Kidney capillary endothelial cell (primary cell): Measurements from ENCODE around the gene OTULIN.
A peak's percentile ranks its signal among the peaks of the same experiment; 100 is the strongest.

ENCODE experiments used
- DNase-seq: peaks from one replicate; pipeline ENCODE4 v3.0.0-alpha.2; 2018; ENCODE audit warnings: low spot score

OTULIN gene

GRCh38 chr5:14664270-14665100 lies at the start of gene OTULIN:
TSS of gene OTULIN (plus strand) at chr5:14664718. CDS start at chr5:14664826, 108 bp downstream.
- peak; percentile 93 for DNase-seq

DNA sequence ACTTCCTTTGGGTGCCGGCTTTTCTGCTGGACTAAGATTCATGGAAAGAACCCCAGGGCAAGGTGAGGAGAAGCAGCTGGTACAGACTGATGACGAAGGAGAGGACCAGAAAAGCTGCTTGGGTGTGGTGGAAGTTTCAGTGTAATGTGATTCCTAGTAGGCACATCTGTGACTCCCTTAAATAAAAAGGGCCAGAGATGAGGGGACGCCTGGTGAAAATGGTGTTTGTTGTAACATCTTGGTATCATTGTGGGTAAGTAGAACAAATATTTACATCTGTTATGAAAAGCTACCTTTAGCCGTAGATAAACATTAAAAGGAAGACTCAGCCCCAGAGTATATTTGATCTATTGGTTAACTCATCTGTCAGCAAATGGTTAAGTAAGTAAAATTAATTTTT lies 49.2 kb upstream of the OTULIN start:
- no peak for DNase-seq

- DNase-seq, result no peak
Observed at GRCh38 chr5:14617441-14617840, 47.1 kb upstream of the OTULIN start.

DNA sequence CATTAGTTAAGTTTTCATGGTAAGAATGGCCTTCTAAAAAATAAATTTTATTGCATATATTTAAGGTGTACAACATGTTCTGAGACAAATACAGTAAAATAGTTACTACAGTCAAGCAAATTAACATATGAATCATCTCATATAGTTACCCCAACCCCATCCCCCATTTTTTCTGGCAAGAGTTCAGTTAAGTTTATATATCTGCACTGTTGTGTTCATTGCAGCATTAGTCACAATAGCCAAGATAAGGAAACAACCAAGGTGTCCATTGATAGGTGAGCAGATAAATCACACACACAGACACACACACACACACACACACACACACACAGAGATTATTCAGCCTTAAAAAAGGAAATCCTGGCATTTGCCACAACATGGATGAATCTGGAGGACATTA lies 37.2 kb upstream of the OTULIN start:
- DNase-seq, result no peak

DNA sequence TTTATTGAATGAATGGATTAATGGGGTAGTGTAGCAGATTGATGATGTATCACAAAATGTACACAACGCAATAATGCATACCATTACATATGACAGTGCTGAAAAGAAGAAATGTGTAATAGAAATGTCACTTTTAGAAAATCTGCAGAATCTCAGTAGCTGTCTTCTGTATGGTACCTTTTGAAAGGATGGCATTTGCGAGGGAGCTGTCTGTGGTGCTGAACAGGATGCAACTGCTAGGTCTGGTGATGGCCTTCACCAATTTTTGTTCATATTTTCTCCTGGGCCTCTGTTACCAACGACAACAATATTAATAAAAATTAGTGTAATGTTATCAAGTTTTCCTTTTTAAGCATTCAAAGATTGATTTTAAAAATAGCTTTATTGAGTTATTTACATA lies 36.2 kb upstream of the OTULIN start:
- peak; percentile 55 for DNase-seq

DNA sequence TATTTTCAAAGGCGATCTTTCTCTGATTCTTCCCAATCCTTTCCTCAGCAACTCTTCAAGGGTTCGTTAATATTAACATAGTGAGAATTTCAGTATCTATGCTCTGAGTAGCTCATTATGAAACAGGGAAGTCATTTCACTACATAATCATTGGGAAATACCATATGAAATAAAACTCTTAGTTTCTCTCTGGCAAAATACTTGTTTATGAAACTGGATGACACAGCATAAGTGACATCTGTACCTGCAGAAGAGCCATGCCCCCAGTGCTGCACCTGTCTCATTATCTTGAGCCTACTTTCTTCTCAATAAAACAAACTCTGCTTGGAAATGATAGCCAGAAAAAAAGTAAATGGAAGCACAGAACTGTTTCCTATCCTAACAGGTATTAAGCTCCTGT lies 33.8 kb upstream of the OTULIN start:
- no peak for DNase-seq

GRCh38 chr5:14635656-14636055 lies 28.9 kb upstream of the OTULIN start:
- DNase-seq, result no peak

DNA sequence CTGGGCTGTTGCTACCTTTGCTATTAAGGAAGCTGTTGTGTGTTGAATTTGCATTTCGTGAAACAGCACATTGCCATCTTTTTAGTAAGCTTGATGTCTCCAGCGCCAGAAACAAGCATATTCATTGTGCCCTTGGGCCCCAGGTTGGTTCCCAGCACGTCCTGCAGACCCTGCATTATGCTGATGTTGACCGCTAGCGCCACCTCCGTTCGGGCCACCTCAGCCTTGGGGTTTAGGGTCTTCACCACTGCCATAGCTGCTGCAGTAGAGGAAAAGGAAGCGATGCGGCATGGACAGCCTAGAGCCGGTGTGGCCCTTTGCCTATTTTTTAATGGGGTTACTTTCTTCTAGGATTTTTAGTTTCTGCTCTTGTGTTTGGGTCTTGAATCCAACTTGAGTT lies 23.8 kb upstream of the OTULIN start:
- no peak for DNase-seq

- DNase-seq, result no peak
Observed at GRCh38 chr5:14644623-14645237, 19.8 kb upstream of the OTULIN start.

GRCh38 chr5:14650052-14650451 lies 14.5 kb upstream of the OTULIN start:
- DNase-seq, result no peak

GRCh38 chr5:14655146-14655741 lies 9.3 kb upstream of the OTULIN start:
- no peak for DNase-seq

GRCh38 chr5:14656898-14657297 lies 7.6 kb upstream of the OTULIN start:
- DNase-seq, result no peak

DNA sequence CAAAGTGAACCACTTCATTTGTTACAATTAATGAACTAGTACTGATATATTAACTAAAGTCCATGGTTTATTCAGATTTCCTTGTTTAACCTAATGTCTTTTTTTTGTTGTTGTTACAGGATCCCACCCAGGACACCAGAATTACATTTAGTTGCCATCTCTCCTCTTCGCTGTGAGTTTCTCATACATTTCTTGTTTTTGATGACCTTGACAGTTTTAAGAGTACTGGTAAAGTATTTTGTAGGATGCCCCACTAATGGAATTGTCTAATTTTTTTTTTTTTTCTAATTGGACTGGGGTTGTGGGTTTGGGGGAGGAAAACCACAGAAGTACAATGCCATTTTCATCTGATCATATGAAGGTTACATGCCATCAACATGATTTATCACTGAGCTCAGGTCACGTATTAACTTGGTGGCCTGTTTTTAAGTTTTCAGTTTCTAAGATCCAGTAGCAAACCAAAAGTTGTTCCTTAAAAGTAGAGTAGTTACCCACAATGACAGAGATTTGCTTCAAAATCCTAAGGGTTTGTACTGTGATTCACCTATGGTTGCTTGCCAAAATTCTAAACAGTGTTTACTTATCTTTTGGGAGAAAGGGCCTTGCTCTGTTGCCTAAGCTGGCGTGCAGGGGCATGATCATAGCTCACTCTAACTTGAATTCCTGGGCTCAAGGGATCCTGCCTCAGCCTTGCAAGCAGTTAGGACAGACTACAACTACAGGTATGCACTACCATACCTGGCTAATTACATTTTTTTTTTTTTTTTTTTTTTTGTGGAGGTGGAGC lies 4.5 kb upstream of the OTULIN start:
- DNase-seq, result no peak

DNA sequence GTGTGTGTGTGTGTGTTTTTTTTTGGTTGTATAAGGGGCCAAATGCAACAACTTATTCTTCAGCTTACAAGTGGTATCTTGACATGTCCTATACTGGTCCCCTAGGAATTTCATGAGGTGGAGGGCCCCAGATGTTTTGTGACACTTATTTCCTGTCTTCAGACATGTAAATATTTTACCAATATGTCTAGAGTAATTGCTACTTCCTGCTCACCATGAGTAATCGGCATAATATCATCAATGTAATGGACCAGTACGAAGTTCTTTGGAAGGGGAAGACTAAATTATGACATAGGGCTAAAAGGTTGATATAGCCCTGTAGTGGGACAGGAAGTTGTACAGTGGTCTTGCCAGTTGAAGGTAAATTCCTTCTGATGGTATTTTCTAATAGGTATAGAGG lies 3.7 kb upstream of the OTULIN start:
- peak; percentile 52 for DNase-seq

DNA sequence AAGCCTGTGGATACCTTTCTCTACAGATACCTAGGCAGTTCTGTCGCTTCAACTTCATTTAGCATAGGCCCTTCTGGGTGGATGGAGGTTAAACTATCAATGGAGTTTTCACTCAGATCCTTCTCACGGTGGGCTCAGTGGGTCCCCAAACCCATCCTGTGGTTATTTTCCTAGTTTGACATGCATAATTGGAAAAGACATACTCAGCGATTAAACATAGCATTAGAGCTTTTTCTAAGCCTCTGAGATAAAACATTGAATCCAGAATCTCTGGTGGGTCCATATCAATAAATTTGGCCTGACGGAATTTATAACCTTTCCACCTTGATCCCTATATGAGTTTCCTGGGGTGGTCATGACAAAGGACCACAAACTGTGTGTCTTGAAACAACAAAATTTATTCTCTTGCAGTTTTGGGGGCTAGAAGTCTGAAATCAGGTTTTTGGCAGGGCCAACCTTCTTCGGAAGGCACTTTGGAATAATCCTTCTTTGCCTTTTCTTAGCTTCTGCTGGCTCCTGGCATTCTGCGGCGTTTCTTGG lies 1.7 kb upstream of the OTULIN start:
- DNase-seq, result no peak

DNA sequence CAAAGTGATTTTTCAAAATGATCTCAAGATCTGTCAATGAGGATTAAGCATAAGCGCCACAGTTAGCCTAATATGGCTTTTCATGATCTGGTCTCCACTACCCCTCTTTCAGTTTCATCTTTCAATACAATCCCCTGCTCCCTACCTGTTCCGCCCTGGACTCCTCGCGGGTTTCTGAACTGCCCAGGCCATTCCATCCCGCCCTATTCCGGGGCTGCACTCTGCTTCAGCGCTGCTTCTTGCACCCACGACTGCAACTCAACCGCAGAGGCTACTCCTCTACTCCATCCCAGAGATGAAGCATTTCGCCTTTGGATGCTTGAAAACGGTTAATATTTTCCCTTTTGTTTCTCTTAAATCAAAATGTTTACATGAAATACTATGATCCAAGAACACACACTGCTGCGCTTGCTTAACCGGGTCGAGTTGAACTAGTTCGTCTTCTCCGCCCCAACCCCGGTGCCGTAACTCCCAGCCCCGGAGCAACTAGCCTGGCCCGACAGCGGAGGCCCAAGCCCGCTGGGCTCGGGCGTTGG lies 716 bp upstream of the OTULIN start:
- DNase-seq, result no peak

- DNase-seq, result no peak
Observed at GRCh38 chr5:14665101-14665822, 744 bp downstream of the OTULIN start.

DNA sequence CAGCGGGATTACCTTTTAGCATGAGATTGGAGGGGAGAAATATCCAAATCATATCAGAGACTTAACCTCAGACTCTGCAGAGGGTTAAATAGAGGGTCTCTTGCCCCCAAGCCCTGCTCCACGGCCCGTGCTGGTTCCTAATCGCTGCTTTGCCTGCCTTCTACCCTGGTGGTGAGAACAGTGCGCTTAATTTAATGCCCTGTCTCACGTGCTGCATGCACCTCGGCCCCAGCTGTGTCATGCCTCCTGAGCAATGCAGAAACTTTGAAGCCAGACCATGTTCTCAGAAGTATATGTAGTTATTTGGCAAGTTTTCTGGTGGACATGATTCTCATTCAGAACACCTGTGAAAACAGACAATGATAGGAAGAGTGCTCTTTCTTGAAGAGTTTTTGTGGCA lies 1.4 kb downstream of the OTULIN start:
- DNase-seq, result no peak

- DNase-seq, result no peak
Observed at GRCh38 chr5:14666357-14666756, 1.8 kb downstream of the OTULIN start.

DNA sequence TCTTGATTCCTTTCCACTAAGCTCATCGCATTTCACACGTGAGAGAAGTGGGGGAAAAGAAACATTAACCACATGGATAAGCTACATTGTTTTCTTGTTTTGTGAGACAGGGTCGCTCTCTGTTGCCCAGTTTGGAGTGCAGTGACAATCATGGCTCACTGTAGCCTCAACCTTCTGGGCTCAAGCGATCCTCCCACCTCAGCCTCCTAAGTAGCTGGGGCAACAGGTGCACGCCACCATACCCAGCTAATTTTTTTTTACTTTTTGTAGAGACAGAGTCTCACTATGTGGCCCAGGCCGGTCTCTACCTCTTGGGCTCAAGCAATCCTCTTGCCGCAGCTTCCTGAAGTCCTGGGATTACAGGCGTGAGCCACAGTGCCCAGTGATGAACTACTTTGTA lies 2.8 kb downstream of the OTULIN start:
- no peak for DNase-seq

DNA sequence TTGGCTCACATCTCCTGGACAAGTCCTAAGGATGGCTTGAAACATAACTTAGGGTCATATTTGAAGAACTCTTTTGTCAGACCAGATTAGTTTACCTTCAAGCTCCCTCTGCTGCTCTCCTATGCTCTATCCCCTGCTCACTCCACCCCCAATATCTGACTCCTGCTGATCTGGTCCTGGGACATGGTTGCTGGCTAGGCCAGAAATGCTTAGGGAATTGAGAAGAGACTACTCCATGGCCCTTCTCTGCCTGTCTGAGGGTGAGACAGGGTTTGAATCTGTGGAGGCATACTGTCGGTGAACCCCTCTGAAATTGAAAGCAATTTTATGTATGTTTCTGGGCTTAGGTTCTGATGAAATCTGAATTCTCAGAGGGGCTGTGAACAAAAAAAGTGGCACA lies 3.3 kb downstream of the OTULIN start:
- no peak for DNase-seq
